Jurkat, Clone E6-1 (cell line): ENCODE measurements around the gene FTCD.
"Not testable (repeated sequence)": the region's sequence is repeated elsewhere in the genome, so short reads cannot be mapped to it uniquely, and the experiment has no call there.

ENCODE experiments used
- DNase-seq: peaks from one replicate; pipeline ENCODE4 v3.0.0-alpha.2; 2011; ENCODE audit warnings: low read depth, low spot score
- H3K4me3 ChIP-seq: 2 replicates; pipeline ENCODE4 v1.5.1; 2011; ENCODE audit warnings: mild to moderate bottlenecking, low read length, control low read depth, moderate library complexity

The FTCD gene

GRCh38 chr21:46189213-46189958 lies 34.0 kb upstream of the FTCD start:
- no peak for DNase-seq
- H3K4me3 ChIP-seq, result no peak overlapping the region

- H3K4me3 ChIP-seq, result no peak overlapping the region
These were observed 33.1 kb upstream of the FTCD start for GRCh38 chr21:46188226-46189212.

GRCh38 chr21:46187814-46188213 lies 32.4 kb upstream of the FTCD start:
- no peak for DNase-seq
- no peak overlapping the region for H3K4me3 ChIP-seq

More at GRCh38 chr21:46188226-46189212, 33.1 kb upstream of the FTCD start:
- DNase-seq, result no peak

GRCh38 chr21:46187261-46187660 lies 31.9 kb upstream of the FTCD start:
- no peak overlapping the region for H3K4me3 ChIP-seq
- DNase-seq, result no peak

GRCh38 chr21:46185716-46186115 lies 30.3 kb upstream of the FTCD start:
- DNase-seq, result no peak
- no peak overlapping the region for H3K4me3 ChIP-seq

- peak; percentile 87 for DNase-seq
- H3K4me3 ChIP-seq, result peak overlapping the region; percentile 93
These were observed 29.5 kb upstream of the FTCD start for GRCh38 chr21:46184625-46185555.

GRCh38 chr21:46183910-46184624 lies 28.7 kb upstream of the FTCD start, which contains the start of gene SPATC1L:
TSS of gene SPATC1L (minus strand) at chr21:46184459. CDS start at chr21:46182816, 1,643 bp downstream.
- peak; percentile 48 for DNase-seq
- H3K4me3 ChIP-seq, result peak within 1 kb of the TSS; percentile 93

GRCh38 chr21:46183337-46183909 lies 28.0 kb upstream of the FTCD start:
- H3K4me3 ChIP-seq, result peak overlapping the region; percentile 93
- not testable (repeated sequence) for DNase-seq

- DNase-seq, result no peak
- peak overlapping the region; percentile 7; the same call in 1 of the 2 replicates for H3K4me3 ChIP-seq
These were observed 27.4 kb upstream of the FTCD start for GRCh38 chr21:46182548-46183336.

- no peak for DNase-seq
- H3K4me3 ChIP-seq, result no peak overlapping the region
These were observed 26.7 kb upstream of the FTCD start for GRCh38 chr21:46181953-46182547.

GRCh38 chr21:46181436-46181835 lies 26.1 kb upstream of the FTCD start:
- H3K4me3 ChIP-seq, result no peak overlapping the region
- DNase-seq, result no peak

- no peak overlapping the region for H3K4me3 ChIP-seq
- DNase-seq, result no peak
These were observed 25.5 kb upstream of the FTCD start for GRCh38 chr21:46180778-46181391.

GRCh38 chr21:46180079-46180722 lies 24.8 kb upstream of the FTCD start:
- no peak overlapping the region for H3K4me3 ChIP-seq
- no peak for DNase-seq

GRCh38 chr21:46179708-46180078 lies 24.3 kb upstream of the FTCD start:
- no peak for DNase-seq
- no peak overlapping the region for H3K4me3 ChIP-seq

- H3K4me3 ChIP-seq, result no peak overlapping the region
- DNase-seq, result no peak
These were observed 23.6 kb upstream of the FTCD start for GRCh38 chr21:46178961-46179360.
